Measurements from ENCODE around the gene CAB39.

- TF ChIP-seq CTCF (IDR thresholded peaks at IDR 0.05) (no peak), EZH2 (IDR thresholded peaks at IDR 0.05; ENCODE audit: borderline replicate concordance, insufficient read depth, low read depth, low read length, poor library complexity, severe bottlenecking) (no peak)
Observed at GRCh38 chr2:230777721-230778120, 65.1 kb downstream of the CAB39 start.

Measured in B cell (primary cell).